Smooth muscle cell of bladder (primary cell): ENCODE results near the gene CNPY2. TPM values are rescaled to one million over a fixed set of nuclear protein-coding genes. Genes with fewer than 3 reads are reported as not detected.

ENCODE experiments used
- total RNA-seq: library from RNA; depleted of rRNA; stranded (reverse); fragments of >200 nt; gene quantifications from 2 replicates; pipeline ENCODE4 v1.2.3, GENCODE V29; 2014

CNPY2 gene
- total RNA-seq = 85.5 and 104 TPM in 2 replicates

DNA sequence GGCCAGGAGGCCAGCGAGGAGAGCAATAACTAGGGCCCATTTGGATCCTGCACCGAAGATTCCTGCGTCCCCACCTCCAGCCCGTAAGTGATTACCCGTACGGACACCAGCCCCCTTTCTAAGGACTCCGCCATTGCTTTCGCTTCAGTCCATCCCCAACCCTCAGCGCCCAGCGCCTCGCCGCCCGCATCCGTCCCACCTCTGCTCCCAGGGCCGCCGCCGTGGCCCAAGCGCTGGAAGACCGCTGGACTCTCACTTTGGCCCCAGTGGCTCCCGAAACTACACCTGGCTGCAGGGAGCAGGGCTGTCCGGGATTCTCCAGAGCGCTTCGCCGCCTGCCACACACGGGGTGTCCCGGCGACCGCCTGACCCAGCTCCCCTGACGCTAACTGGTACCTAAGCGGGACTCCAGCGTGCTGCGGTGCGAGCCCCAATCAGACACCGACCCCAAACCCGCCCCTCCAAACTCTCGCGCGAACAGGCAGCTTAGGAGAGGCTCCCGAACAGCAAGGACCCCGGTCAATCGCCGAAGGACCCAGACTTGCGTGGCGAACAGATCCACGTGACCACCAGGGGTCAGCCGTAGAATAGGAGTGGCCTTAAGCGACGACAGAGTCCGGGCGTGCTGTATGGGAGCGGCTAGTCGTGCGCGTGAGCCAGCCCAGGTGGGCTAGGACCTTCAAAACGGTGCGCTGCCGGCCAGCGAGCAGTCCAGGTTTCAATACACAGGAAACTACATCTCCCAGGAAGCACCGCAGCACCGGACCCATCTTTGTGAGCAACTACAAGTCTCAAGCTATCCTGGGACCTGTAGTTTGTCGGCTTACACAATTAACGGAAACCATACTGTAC is at the start of gene CNPY2:
Gene CNPY2 (minus strand): TSS at position 367 of the 852 bp plus-strand sequence. CDS start 771 bp downstream, outside the sequence.

DNA sequence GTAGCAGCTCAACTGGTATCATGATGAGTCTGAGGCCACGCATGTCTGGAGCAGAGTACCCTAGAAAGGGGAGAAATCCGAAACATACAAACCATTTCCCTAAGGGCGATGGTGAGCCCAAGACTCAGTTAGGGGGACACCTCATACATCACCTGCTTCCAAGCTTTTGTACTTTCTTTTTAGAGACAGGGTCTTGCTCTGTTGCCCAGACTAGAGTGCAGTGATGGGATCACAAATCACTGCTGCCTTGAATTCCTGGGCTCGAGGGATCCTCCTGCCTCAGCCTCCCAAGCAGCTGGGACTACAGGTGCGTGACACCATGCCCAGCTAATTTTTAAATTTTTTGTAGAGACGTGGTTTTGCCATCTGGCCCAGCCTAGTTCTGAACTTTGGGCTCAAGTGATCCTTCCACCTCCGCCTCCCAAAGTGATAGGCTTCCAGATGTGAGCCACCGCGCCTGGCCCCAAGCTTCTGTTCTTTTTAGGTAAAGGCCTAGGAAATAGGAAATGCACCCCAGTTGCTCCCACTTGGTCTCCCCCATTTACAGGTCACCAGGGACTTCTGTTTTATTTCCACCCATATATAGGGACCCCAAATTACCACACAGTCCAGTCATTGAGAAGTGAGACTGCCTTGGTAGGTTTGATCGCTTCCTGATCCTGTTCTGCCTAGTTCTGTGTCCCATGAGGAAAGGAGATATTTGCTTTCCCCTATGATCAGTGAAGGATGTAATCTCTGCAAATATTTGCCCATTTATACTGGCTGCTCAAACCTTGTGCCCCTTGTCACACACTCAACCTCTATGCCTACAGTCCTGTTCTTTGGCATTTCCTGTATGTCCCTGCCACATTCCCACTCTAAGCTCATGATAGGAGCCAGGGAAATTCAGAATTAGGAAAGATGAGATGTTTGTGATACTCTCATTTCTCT is 46.6 kb upstream of the CNPY2 start, which contains the start of gene APOF:
Gene APOF (minus strand): TSS at position 728 of the 930 bp plus-strand sequence. CDS start 112 bp downstream, at position 616.

DNA sequence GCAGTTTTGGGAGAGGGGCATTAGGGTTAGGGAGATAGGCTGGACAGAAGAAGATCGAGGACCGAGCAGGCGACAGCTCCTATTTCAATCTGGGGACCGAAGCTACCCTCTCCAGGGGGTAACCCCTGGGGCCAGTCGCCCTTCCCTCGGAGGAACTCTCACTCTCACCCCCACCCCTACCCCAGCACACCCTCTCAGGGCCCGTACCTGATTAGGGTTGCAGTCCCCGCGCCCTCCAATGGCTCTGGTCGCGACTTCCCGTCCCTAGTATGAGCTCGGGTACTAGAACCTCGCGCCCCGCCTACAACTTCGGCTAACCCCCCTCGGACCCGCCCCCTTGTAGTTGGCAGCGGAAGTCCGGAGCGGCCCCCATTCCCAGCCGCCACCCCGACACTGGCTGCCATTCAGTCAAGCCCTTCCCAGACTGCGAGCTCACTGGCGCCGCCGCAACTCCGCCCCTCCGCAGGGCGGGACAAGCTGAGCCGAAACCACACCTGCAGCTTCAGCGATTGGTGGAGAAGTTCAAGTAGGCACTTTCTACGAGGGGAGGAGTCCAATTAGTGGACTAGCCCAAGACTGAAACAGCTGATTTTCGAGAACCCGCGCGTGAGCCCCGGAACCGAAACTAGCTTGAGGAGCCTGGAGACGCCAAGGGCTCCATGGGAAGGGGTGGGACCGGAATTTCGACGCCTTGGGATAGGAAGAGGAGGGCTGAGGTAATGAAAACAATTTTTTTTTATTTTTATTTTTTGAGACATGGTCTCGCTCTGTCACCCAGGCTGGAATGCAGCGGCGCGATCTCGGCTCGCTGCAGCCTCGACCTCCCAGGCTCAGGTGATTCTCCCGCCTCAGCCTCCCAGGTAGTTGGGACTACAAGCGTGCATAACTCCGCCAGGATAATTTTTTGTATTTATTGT is 44.3 kb upstream of the CNPY2 start, which contains the start of gene STAT2:
Gene STAT2 (minus strand): TSS at position 257 of the 917 bp plus-strand sequence. CDS start 3,536 bp downstream, outside the sequence.

DNA sequence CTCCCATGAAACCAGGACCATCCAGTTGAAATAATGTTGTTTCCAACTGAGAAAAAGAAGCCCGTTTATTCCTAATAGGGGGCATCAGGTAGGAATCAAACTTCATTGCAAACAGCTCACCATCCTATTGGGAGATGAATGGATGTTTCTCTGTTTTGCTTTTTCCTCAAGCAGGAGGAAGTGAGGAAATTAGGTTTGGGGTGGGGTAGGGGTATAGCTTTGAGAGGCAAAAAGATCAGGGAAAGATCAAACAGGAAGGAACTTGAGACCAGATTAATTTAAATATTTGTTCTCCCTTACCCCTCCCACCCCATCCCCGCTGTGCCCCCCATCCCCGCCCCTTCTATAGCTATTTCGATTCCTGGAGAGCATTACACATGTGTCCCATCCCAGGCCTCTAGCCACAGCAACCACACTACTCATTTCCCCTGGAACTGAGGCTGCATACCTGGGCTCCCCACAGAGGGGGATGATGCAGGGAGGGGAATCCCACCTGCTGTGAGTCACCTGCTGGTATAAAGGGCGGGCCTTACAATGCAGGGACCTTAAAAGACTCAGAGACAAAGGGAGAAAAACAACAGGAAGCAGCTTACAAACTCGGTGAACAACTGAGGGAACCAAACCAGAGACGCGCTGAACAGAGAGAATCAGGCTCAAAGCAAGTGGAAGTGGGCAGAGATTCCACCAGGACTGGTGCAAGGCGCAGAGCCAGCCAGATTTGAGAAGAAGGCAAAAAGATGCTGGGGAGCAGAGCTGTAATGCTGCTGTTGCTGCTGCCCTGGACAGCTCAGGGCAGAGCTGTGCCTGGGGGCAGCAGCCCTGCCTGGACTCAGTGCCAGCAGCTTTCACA is 22.7 kb upstream of the CNPY2 start, which contains the start of gene IL23A:
Gene IL23A (plus strand): TSS at position 577 of the 850 bp plus-strand sequence. CDS start 161 bp downstream, at position 738.

DNA sequence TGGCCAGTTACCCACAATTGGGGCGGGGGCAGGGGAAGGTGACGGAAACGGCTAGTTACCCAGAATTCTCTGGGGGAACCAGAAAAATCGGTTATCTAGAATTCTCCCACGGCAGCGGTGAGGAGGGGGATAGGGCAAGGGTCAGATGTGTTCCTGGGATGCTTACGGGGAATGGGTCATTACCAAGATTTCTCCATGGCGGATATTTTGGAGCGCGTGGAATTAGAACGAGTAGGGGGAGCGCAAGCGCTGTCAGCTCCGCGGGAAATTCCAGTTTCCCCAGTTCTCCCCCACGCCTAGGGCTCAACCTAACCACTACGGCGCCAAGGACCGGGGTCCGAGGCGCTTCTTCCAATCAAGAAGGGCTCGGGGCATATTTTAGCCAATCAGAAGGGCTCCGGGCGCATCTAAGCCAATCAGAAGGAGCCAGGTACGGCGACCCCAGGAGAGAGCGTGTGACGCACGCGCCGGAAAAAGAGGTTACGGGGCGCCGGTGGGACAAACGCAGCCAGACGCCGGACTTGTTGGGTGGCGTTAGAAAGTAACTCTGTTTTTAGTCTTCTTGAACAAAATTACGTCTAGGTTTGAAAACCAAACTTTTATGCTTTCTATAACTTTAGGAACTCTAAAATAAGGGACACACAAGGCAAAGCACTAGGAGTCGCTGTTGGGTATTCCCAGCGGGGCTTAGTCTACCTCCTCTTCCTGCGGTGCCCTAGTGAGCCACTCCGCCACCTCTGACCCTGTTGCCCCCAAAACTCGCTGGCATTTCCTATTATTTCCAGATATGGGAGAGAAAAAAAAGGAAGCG is 18.1 kb upstream of the CNPY2 start, which contains the start of gene PAN2:
Gene PAN2 (minus strand): TSS at position 322 of the 811 bp plus-strand sequence. CDS start 906 bp downstream, outside the sequence.

DNA sequence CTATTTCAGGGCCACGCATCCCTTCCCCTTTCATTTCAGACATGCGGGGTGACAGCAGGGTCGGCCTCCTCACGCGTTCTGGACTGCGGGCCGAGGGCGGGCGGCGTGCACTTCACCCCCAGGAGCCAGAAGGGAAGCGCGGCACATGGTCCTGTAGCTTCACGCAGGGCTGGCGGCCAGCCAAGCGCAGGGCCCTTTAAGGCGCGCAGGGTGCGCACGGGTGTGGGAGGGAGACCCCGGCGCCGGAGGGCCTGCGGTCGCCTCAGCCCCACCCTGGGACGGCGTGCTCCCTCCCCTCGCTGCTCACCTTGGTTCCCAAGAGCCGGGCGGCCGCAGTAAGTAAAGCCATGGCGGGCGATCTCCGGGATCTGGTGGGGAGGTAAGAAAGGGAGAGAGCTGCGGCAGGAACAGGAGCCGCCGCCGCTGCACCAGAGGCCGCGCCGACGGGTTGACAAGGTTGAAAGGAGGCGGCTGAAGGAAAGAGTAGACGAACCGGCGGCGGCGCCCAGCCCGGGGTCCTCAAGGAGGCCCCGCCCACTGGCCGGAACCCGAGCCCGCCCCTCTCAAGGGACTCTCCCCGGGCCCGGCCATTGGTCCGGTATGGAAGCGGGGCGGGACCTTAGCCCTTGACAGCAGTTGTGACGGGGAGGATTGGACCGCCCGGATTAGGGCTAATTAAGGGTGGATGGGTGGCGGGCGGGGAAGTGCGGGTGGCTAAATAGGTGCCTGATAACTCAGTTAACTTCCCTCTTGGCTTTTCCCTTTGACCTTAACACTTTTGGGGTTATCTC is 15.7 kb downstream of the CNPY2 start, which contains the start of gene CS:
Gene CS (minus strand): TSS at position 478 of the 791 bp plus-strand sequence. CDS start 129 bp downstream, at position 349.

DNA sequence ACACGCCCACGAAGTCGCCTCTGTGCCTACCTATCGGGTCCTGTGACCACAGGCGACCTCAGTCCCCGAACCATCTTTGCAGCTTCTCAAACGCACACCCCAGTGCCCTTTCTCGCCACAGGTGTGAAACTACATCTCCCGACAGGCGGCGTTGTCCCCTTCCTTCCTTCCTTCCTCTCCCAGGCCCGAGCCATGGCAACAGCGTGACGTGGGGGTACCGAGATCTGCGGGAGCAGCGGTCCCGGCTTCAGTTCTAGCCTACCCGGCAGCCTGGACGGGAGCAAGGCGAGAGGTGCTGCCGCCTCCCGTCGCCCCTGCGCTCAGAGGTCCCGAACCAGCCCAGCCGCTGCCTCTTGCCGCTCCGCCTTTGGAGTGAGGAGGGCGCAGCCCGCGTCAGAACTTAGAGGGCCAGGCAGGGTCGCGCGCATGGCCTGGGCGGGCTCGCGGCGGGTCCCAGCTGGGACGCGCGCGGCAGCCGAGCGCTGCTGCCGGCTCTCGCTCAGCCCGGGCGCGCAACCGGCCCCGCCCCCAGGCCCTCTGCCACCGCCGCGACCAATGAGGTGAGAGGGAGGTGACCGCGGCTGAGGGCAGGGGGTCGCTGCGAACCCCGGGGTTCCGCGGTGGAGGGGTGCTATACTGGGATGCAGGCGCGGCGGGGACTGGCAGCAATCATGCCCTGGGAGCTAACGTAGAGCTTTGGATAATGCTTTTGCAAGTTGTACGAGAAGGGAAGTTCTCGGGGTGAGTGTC is 48.9 kb downstream of the CNPY2 start, which contains the start of gene COQ10A:
Gene COQ10A (plus strand): TSS at position 250 of the 750 bp plus-strand sequence. CDS start 177 bp downstream, at position 427.

Other genes starting within 250 kb of the CNPY2 start
- 0.28 TPM in 2 replicates for gene ERBB3, start 235.8 kb downstream of the CNPY2 start, total RNA-seq
- 86.5 and 93.8 TPM in 2 replicates for gene PA2G4, start 211.4 kb downstream of the CNPY2 start, total RNA-seq
- 4,326 and 4,609 TPM in 2 replicates for gene RPL41, start 199.4 kb downstream of the CNPY2 start, total RNA-seq
- gene ZC3H10, start 197.7 kb downstream of the CNPY2 start, total RNA-seq = 5.7 and 6.6 TPM in 2 replicates
- 163 and 185 TPM in 2 replicates for gene ESYT1, start 187.7 kb downstream of the CNPY2 start, total RNA-seq
- 94.5 and 122 TPM in 2 replicates for gene MYL6B, start 163.4 kb downstream of the CNPY2 start, total RNA-seq
- 2,455 and 2,914 TPM in 2 replicates for gene MYL6, start 157.6 kb downstream of the CNPY2 start, total RNA-seq
- 40.0 and 47.7 TPM in 2 replicates for gene SMARCC2, start 126.5 kb downstream of the CNPY2 start, total RNA-seq
- gene RNF41, start 94.1 kb downstream of the CNPY2 start, total RNA-seq = 165 and 169 TPM in 2 replicates
- gene NABP2, start 91.6 kb downstream of the CNPY2 start, total RNA-seq = 21.9 and 22.6 TPM in 2 replicates
- under 0.01 TPM in 2 replicates for gene SLC39A5, start 85.9 kb downstream of the CNPY2 start, total RNA-seq
- gene ANKRD52, start 57.6 kb downstream of the CNPY2 start, total RNA-seq = 9.7 and 12.2 TPM in 2 replicates
- gene COQ10A, start 49.0 kb downstream of the CNPY2 start, total RNA-seq = 6.4 and 8.0 TPM in 2 replicates
- gene CS, start 15.7 kb downstream of the CNPY2 start, total RNA-seq = 52.1 and 61.7 TPM in 2 replicates
- 17.8 and 24.4 TPM in 2 replicates for gene PAN2, start 18.0 kb upstream of the CNPY2 start, total RNA-seq
- gene IL23A, start 22.9 kb upstream of the CNPY2 start, total RNA-seq = not detected in 2 replicates
- gene STAT2, start 44.1 kb upstream of the CNPY2 start, total RNA-seq = 289 and 326 TPM in 2 replicates
- not detected in 2 replicates for gene APOF, start 46.9 kb upstream of the CNPY2 start, total RNA-seq
- gene TIMELESS, start 133.4 kb upstream of the CNPY2 start, total RNA-seq = 2.1 and 3.6 TPM in 2 replicates
- not detected in 2 replicates for gene MIP, start 138.7 kb upstream of the CNPY2 start, total RNA-seq
- gene SPRYD4, start 152.6 kb upstream of the CNPY2 start, total RNA-seq = 1.00 and 1.2 TPM in 2 replicates
- gene GLS2, start 172.2 kb upstream of the CNPY2 start, total RNA-seq = 0.09 TPM in 1 of 2 replicates, not detected in the other
- gene RBMS2, start 205.8 kb upstream of the CNPY2 start, total RNA-seq = 10.2 and 10.5 TPM in 2 replicates